A549 (cell line): ENCODE results near the gene WDR48. TPM values are rescaled to one million over a fixed set of nuclear protein-coding genes. Genes with fewer than 3 reads are reported as not detected.

ENCODE experiments used
- ATAC-seq, 2 experiments: fragments of 200-7000 bp in 1 of 2; fragments of >200 bp in 1 of 2; cut with Nextera tagmentation in 1 of 2; cut with Tn5 transposase in 1 of 2; 3 replicates each; pipeline versions ENCODE4 v1.8.0 to v1.9.1; 2018 to 2020; ENCODE audit warnings: mild to moderate bottlenecking in 1 of 2, moderate library complexity in 1 of 2
- CTCF ChIA-PET: fragments of 300-600 bp; sonication (Branson Sonifier 250); formaldehyde crosslinking; extraction: SDS; loops from one replicate; lab custom pipeline; 2021; ENCODE audit warnings: antibody characterized with exemption, inconsistent platforms; lab: Yijun Ruan, JAX
- POLR2A ChIA-PET: fragments of 350-600 bp; formaldehyde crosslinking; extraction: SDS; loops from one replicate; lab custom pipeline; 2021; ENCODE audit warnings: antibody characterized with exemption, inconsistent platforms; lab: Yijun Ruan, JAX
- DNase-seq, 2 experiments: peaks; one replicate each; pipeline versions ENCODE4 v3.0.0 to v3.0.0-alpha.2; 2011 to 2016; ENCODE audit warnings: low read depth in 1 of 2, low spot score in 1 of 2
- FAIRE-seq: peaks from 2 replicates; lab custom pipeline; 2011; peaks lifted over from hg19 to GRCh38; lab: Jason Lieb, UNC
- H3K27ac ChIP-seq, 2 experiments: fragments of >200 bp; sonication (Bioruptor Twin); formaldehyde crosslinking; 3 replicates each; pipeline ENCODE4 v1.5.1; 2016 to 2017
- H3K4me1 ChIP-seq: fragments of >200 bp; sonication (Bioruptor Twin); formaldehyde crosslinking; 3 replicates; pipeline ENCODE4 v1.6.1; 2016
- H3K4me2 ChIP-seq: fragments of >200 bp; sonication (Bioruptor Twin); formaldehyde crosslinking; 3 replicates; pipeline ENCODE4 v1.6.1; 2016
- H3K4me3 ChIP-seq: fragments of >200 bp; sonication (Bioruptor Twin); formaldehyde crosslinking; 3 replicates; pipeline ENCODE4 v1.5.1; 2016
- H3K9me3 ChIP-seq: fragments of >200 bp; sonication (Bioruptor Twin); formaldehyde crosslinking; 3 replicates; pipeline ENCODE4 v1.6.1; 2016
- ATOH8 ChIP-seq: fragments of 250-450 bp; sonication (Bioruptor Pico); IDR thresholded peaks from 2 replicates; pipeline ENCODE4 v1.5.0; 2020; ENCODE audit warnings: low read depth, mild to moderate bottlenecking, moderate library complexity
- CBX2 ChIP-seq: fragments of 200-600 bp; sonication (generic); IDR thresholded peaks from 2 replicates; pipeline ENCODE4 v1.6.1; 2016; ENCODE audit warnings: low read depth, mild to moderate bottlenecking, borderline replicate concordance
- CBX8 ChIP-seq: fragments of 200-600 bp; sonication (generic); IDR thresholded peaks from 2 replicates; pipeline ENCODE4 v1.6.1; 2016
- CEBPB ChIP-seq, 2 experiments: fragments of >200 bp in 1 of 2; sonication (Bioruptor Twin) in 1 of 2; formaldehyde crosslinking in 1 of 2; IDR thresholded peaks; 2 replicates each; pipeline ENCODE4 v1.6.1; 2012 to 2016
- E2F6 ChIP-seq: IDR thresholded peaks from 2 replicates; pipeline ENCODE4 v1.6.1; 2012; ENCODE audit warnings: low read depth, borderline replicate concordance
- EP300 ChIP-seq, 2 experiments: fragments of >200 bp; sonication (Bioruptor Twin); formaldehyde crosslinking; IDR thresholded peaks; 2 replicates in 1 of 2; 3 replicates in 1 of 2; pipeline ENCODE4 v1.6.1; 2016 to 2017
- FOXS1 ChIP-seq: fragments of 250-450 bp; sonication (Bioruptor Pico); IDR thresholded peaks from 2 replicates; pipeline ENCODE4 v1.5.0; 2020; ENCODE audit warnings: mild to moderate bottlenecking, moderate library complexity
- HMGXB4 ChIP-seq: fragments of 250-450 bp; sonication (Bioruptor Pico); IDR thresholded peaks from 2 replicates; pipeline ENCODE4 v1.5.0; 2021; ENCODE audit warnings: mild to moderate bottlenecking, moderate library complexity, borderline replicate concordance
- JUN ChIP-seq, 2 experiments: fragments of >200 bp; sonication (Bioruptor Twin); formaldehyde crosslinking; IDR thresholded peaks; 2 replicates in 1 of 2; 3 replicates in 1 of 2; pipeline ENCODE4 v1.6.1; 2016 to 2017
- MAFK ChIP-seq: fragments of 450-650 bp; IDR thresholded peaks from 2 replicates; pipeline ENCODE4 v1.6.1; 2014; ENCODE audit not compliant: partially characterized antibody
- MYC ChIP-seq: IDR thresholded peaks from 2 replicates; pipeline ENCODE4 v1.6.1; 2012; ENCODE audit warnings: mild to moderate bottlenecking, inconsistent platforms, low read length, improper control_type of control experiment, borderline replicate concordance
- NR3C1 ChIP-seq: fragments of >200 bp; sonication (Bioruptor Twin); formaldehyde crosslinking; IDR thresholded peaks from 3 replicates; pipeline ENCODE4 v1.6.1; 2017
- POLR2A ChIP-seq: IDR thresholded peaks from 2 replicates; pipeline ENCODE4 v1.6.1; 2012; ENCODE audit warnings: mild to moderate bottlenecking, low read length
- RARB ChIP-seq: fragments of 250-450 bp; sonication (Bioruptor Pico); IDR thresholded peaks from 2 replicates; pipeline ENCODE4 v1.8.0; 2021; ENCODE audit warnings: mild to moderate bottlenecking, moderate library complexity
- RNF2 ChIP-seq: fragments of 200-600 bp; sonication (generic); IDR thresholded peaks from 2 replicates; pipeline ENCODE4 v1.6.1; 2016; ENCODE audit warnings: low read depth, mild to moderate bottlenecking, antibody characterized with exemption, moderate library complexity, borderline replicate concordance
- USF2 ChIP-seq: fragments of 450-650 bp; IDR thresholded peaks from 2 replicates; pipeline ENCODE4 v1.6.1; 2014; ENCODE audit warnings: antibody characterized with exemption
- WGBS: methylation state at CpG from one replicate; pipeline ENCODE4 v1.1.6; 2017; ENCODE audit errors: missing lambda C conversion rate; 5-methylcytosine and 5-hydroxymethylcytosine counted together
- polyA plus RNA-seq, 4 experiments: library from polyadenylated mRNA; depleted of rRNA in 3 of 4; stranded (reverse); fragments of >200 nt; fragmentation: RNase III in 1 of 4; extraction: RNeasy Plus Mini Kit Qiagen cat#74134 plus additional on column Dnase treatment in 1 of 4; gene quantifications; 2 replicates in 3 of 4; 3 replicates in 1 of 4; pipeline ENCODE4 v1.2.3, GENCODE V29; 2011 to 2017

WDR48 gene
- polyA plus RNA-seq, 2 of the 4 experiments (the other 2 are of a cell fraction), result 18.8 to 41.0 TPM

GRCh38 chr3:39094851-39095677 lies 43.2 kb downstream of the WDR48 start (continued):
- TF ChIP-seq ATOH8 (no peak), NR3C1 (no peak)

GRCh38 chr3:39095778-39096177 lies 44.0 kb downstream of the WDR48 start:
- Histone ChIP-seq H3K4me1 (no peaks in the 10 kb centered on the region), H3K4me2 (no peak overlapping the region)
- CTCF ChIA-PET, result interaction anchor here (1.1 to 1.9 kb wide), 3 partner anchors 9 to 192 kb away, joined by 3 to 5 read pairs (median 3); no protein-coding TSS in a partner anchor
- 50% methylated on average over 3 of the region's 3 CpGs for WGBS
- no peak for TF ChIP-seq USF2
- no peak for TF ChIP-seq RNF2
- TF ChIP-seq E2F6, result no peak
- no peak for TF ChIP-seq FOXS1 (CRISPR knock-in tag)
- no peak for TF ChIP-seq MAFK
- no peak for TF ChIP-seq HMGXB4 (CRISPR knock-in tag)
- TF ChIP-seq MYC, result no peak
- TF ChIP-seq, all 56 proteins: peak for 0
- DNase-seq (no peak), FAIRE-seq (no peak), ATAC-seq (no peak)
- Histone ChIP-seq H3K9me3 (no peaks in the 10 kb centered on the region), H3K27ac (no peak overlapping the region), H3K4me3 (no peak overlapping the region)
- POLR2A ChIA-PET, result no interaction called here

GRCh38 chr3:39096775-39097174 lies 45.0 kb downstream of the WDR48 start:
- H3K4me2 ChIP-seq, result no peak overlapping the region
- no peaks in the 10 kb centered on the region for H3K9me3 ChIP-seq
- no peak overlapping the region for H3K27ac ChIP-seq
- H3K4me3 ChIP-seq, result no peak overlapping the region
- WGBS, result 74% methylated on average over 3 of the region's 3 CpGs
- ChIA-PET CTCF (interaction anchor here (0.6 to 14.1 kb wide), 3 partner anchors 21 to 193 kb away, joined by 3 to 164 read pairs (median 7); no protein-coding TSS in a partner anchor), POLR2A (no interaction called here)
- DNase-seq (no peak), ATAC-seq (no peak), FAIRE-seq (no peak)
- H3K4me1 ChIP-seq, result no peaks in the 10 kb centered on the region
- TF ChIP-seq CBX2, result no peak
- no peak for TF ChIP-seq RARB (CRISPR knock-in tag)
- no peak for TF ChIP-seq POLR2A
- TF ChIP-seq EP300 (IDR thresholded peaks at IDR 0.05), result no peak
- no peak for TF ChIP-seq CBX8
- no peak for TF ChIP-seq JUN (IDR thresholded peaks at IDR 0.05)
- TF ChIP-seq RNF2, result no peak
- no peak for TF ChIP-seq CEBPB (IDR thresholded peaks at IDR 0.05)
